Endodermal cell (in vitro differentiated cells): ENCODE data around the gene WSCD2. TPM values are rescaled to one million over a fixed set of nuclear protein-coding genes. Genes with fewer than 3 reads are reported as not detected.

ENCODE experiments used
- DNase-seq: peaks from one replicate; pipeline ENCODE4 v3.0.0-alpha.2; 2017
- H3K27ac ChIP-seq: 2 replicates; pipeline ENCODE4 v1.5.1; 2013; ENCODE audit warnings: mild to moderate bottlenecking, low read depth, low read length, moderate library complexity
- H3K27me3 ChIP-seq: 2 replicates; pipeline ENCODE4 v1.6.1; 2013; ENCODE audit warnings: mild to moderate bottlenecking, low read length, moderate library complexity; ENCODE audit not compliant: insufficient read depth, control insufficient read depth, poor library complexity, severe bottlenecking
- H3K36me3 ChIP-seq: 2 replicates; pipeline ENCODE4 v1.7.0; 2013; ENCODE audit warnings: mild to moderate bottlenecking, low read length, moderate library complexity; ENCODE audit not compliant: control insufficient read depth, insufficient read depth
- H3K4me1 ChIP-seq: one replicate; pipeline ENCODE4 v1.7.0; 2013; ENCODE audit warnings: low read length; ENCODE audit not compliant: control insufficient read depth, insufficient read depth
- H3K4me3 ChIP-seq: 2 replicates; pipeline ENCODE4 v1.5.1; 2013; ENCODE audit warnings: mild to moderate bottlenecking, low read length, moderate library complexity
- H3K9ac ChIP-seq: 2 replicates; pipeline ENCODE4 v1.6.1; 2013; ENCODE audit warnings: mild to moderate bottlenecking, low read length, moderate library complexity; ENCODE audit not compliant: poor library complexity, severe bottlenecking; ENCODE audit errors: extremely low read depth
- H3K9me3 ChIP-seq: 2 replicates; pipeline ENCODE4 v1.6.1; 2013; ENCODE audit warnings: mild to moderate bottlenecking, low read length, moderate library complexity; ENCODE audit not compliant: control insufficient read depth
- H3K27ac Mint-ChIP-seq: 2 replicates; pipeline ENCODE4 v1.8.0; 2020; ENCODE audit warnings: mixed read lengths
- H3K27me3 Mint-ChIP-seq: 2 replicates; pipeline ENCODE4 v1.8.0; 2021; ENCODE audit warnings: mild to moderate bottlenecking, mixed read lengths; ENCODE audit not compliant: insufficient read depth
- H3K36me3 Mint-ChIP-seq: 2 replicates; pipeline ENCODE4 v1.8.0; 2020; ENCODE audit warnings: low read depth, mixed read lengths
- H3K4me1 Mint-ChIP-seq: 2 replicates; pipeline ENCODE4 v1.8.0; 2020; ENCODE audit warnings: mixed read lengths
- H3K4me3 Mint-ChIP-seq: 2 replicates; pipeline ENCODE4 v1.8.0; 2020; ENCODE audit warnings: mild to moderate bottlenecking, moderate library complexity, mixed read lengths
- H3K9me3 Mint-ChIP-seq: 2 replicates; pipeline ENCODE4 v1.8.0; 2020; ENCODE audit warnings: mild to moderate bottlenecking, mixed read lengths
- WGBS, 2 experiments: methylation state at CpG; one replicate each; pipeline versions ENCODE4 v1.1.5 to v1.1.7; 2013; ENCODE audit warnings: missing lambda C conversion rate in 2 of 2, mixed read lengths in 1 of 2; ENCODE audit not compliant: insufficient coverage in 1 of 2, insufficient read length in 1 of 2; 5-methylcytosine and 5-hydroxymethylcytosine counted together
- long read RNA-seq, 4 experiments: library from polyadenylated mRNA in 2 of 4; library from RNA in 1 of 4; library from capped mRNA in 1 of 4; stranded (forward) in 3 of 4; unstranded in 1 of 4; transcript quantifications; one replicate each; pipeline ENCODE4 v2.0.0, GENCODE V29; 2020 to 2021; ENCODE audit warnings: inconsistent platforms in 1 of 4
- polyA plus RNA-seq, 2 experiments: library from polyadenylated mRNA; stranded (reverse); fragments of 50-300 nt; gene quantifications; one replicate each; pipeline ENCODE4 v1.2.3, GENCODE V29; 2013
- total RNA-seq, 2 donors: library from RNA; stranded (reverse); fragmentation: NEBNext Ultra II Directional in 1 of 2; extraction: Animal tissue kit (Norgen Biotek cat#: 25700) in 1 of 2; gene quantifications; 2 replicates in 1 of 2; 3 replicates in 1 of 2; pipeline ENCODE4 v1.2.1, GENCODE V29; 2021
- TF ChIP-seq, protein P1 (sequence below): fragments of 200-600 bp; sonication (generic); conservative IDR thresholded peaks from 2 replicates; pipeline ENCODE4 v1.5.0; 2021; ENCODE audit warnings: antibody characterized with exemption, mild to moderate bottlenecking

The WSCD2 gene
- 1 to 10 TPM in 1 of 2 donors, under 1 TPM in 1; 0.80 to 1.3 TPM for total RNA-seq
- 4.0 TPM for polyA plus RNA-seq (2013, experiment 1 of 2)
- polyA plus RNA-seq (2013, experiment 2 of 2), result 2.6 TPM
- long read RNA-seq, experiment 1, partial matches to known transcripts, result 0 of 1 reads
- long read RNA-seq, experiment 1, other reads (novel, unspliced or antisense), result 1 of 1 reads
- long read RNA-seq, experiment 2, full-length matches to known transcripts, result 1 of 2 reads
- long read RNA-seq, experiment 2, partial matches to known transcripts, result 0 of 2 reads
- long read RNA-seq, experiment 2, other reads (novel, unspliced or antisense), result 1 of 2 reads
- long read RNA-seq, experiment 3, partial matches to known transcripts, result 1 of 1 reads
- long read RNA-seq, experiment 3, other reads (novel, unspliced or antisense), result 0 of 1 reads
- long read RNA-seq, experiment 4, result 0 reads

DNA sequence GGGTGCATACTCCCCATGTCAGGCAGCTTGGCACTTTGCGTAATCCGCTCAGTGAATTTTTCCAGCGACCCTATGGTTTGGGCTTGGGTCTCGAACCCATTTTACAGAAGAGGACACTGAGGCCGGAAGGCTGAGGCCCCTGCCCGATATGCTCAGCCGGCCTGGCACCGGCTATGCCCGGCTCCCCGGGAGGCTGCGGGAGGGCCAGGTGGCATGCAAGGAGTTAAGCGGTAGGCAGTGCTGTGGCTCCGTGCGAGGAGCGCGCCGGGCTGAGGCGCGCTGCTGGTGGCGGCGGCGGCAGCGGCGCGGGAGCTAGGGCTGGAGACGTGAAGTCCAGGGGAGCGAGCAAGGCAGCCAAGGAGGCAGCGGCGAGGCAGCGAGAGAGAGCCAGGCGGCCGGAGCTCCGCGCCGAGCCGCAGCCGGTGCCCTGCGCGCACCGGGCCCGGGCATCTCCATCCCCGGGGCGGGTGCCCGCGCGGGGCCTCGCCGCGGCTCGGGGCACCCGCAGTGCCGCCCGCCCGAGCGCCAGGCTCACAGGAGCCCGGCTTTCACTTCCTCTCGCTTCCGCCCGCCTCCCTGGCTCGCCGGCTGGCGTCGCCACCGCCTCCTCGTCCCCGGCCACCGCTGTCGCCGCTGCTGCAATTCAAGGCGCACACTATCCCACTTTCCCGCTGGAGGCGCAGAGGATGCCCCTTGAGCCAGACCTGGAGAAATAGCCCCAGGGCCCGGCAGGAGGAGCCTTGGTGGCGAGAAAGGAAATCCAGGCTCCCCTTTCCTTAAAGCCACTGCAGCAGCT lies at the start of gene WSCD2:
Gene WSCD2 (plus strand): TSS at position 272 of the 796 bp plus-strand sequence. CDS start 66,545 bp downstream, outside the sequence.
- H3K4me3 ChIP-seq, result peak within 1 kb of the TSS; percentile 82
- Mint-ChIP-seq H3K4me3 (peak within 1 kb of the TSS; percentile 52), H3K4me1 (peaks cover 8% of the 10 kb centered on the region), H3K36me3 (no peaks in the 10 kb centered on the region), H3K27me3 (peaks cover 75% of the 10 kb centered on the region), H3K27ac (no peak within 1 kb of the TSS), H3K9me3 (no peaks in the 10 kb centered on the region)
- peaks cover 2% of the 10 kb centered on the region for H3K4me1 ChIP-seq
- no peaks in the 10 kb centered on the region for H3K36me3 ChIP-seq
- TF ChIP-seq, protein P1, sequence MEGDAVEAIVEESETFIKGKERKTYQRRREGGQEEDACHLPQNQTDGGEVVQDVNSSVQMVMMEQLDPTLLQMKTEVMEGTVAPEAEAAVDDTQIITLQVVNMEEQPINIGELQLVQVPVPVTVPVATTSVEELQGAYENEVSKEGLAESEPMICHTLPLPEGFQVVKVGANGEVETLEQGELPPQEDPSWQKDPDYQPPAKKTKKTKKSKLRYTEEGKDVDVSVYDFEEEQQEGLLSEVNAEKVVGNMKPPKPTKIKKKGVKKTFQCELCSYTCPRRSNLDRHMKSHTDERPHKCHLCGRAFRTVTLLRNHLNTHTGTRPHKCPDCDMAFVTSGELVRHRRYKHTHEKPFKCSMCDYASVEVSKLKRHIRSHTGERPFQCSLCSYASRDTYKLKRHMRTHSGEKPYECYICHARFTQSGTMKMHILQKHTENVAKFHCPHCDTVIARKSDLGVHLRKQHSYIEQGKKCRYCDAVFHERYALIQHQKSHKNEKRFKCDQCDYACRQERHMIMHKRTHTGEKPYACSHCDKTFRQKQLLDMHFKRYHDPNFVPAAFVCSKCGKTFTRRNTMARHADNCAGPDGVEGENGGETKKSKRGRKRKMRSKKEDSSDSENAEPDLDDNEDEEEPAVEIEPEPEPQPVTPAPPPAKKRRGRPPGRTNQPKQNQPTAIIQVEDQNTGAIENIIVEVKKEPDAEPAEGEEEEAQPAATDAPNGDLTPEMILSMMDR, result peak; percentile 84
- peaks cover 18% of the 10 kb centered on the region for H3K27me3 ChIP-seq
- no peak within 1 kb of the TSS for H3K27ac ChIP-seq
- WGBS, 2 experiments, result 1 to 4% methylated on average over 28 to 74 of the region's 74 CpGs
- peak; percentile 99 for DNase-seq
- no peaks in the 10 kb centered on the region for H3K9me3 ChIP-seq
- no peak within 1 kb of the TSS for H3K9ac ChIP-seq

DNA sequence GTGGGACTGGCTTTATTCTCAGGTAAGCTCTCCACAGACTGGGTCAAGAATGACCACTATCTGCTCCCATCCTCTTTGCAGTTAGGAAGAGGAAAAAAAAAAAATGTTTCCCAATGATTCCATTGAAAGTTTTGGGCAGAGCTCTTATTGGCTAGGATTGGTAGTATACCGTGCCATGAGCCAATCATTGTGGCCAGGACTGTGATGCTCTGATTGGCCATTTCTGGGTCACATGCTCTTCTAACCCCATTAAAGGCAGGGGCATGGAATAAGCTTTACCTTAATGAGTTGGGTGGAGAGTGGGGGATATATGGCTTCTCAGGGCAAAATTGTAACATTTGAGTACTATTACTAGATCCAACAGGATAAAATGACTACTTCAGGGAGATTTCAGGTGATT lies 49.4 kb upstream of the WSCD2 start:
- Mint-ChIP-seq H3K9me3 (peaks cover 9% of the 10 kb centered on the region), H3K27me3 (peaks cover 19% of the 10 kb centered on the region), H3K27ac (no peak overlapping the region), H3K4me3 (no peak overlapping the region), H3K36me3 (no peaks in the 10 kb centered on the region), H3K4me1 (no peaks in the 10 kb centered on the region)
- Histone ChIP-seq H3K27ac (no peak overlapping the region), H3K4me3 (no peak overlapping the region), H3K27me3 (peaks cover 5% of the 10 kb centered on the region), H3K9me3 (peaks cover 13% of the 10 kb centered on the region), H3K36me3 (no peaks in the 10 kb centered on the region), H3K4me1 (no peaks in the 10 kb centered on the region), H3K9ac (no peak overlapping the region)
- TF ChIP-seq, protein P1, result no peak
- peak; percentile 26 for DNase-seq
- WGBS, 2 experiments, result 80 to 96% methylated on average over 1 of the region's 1 CpG

DNA sequence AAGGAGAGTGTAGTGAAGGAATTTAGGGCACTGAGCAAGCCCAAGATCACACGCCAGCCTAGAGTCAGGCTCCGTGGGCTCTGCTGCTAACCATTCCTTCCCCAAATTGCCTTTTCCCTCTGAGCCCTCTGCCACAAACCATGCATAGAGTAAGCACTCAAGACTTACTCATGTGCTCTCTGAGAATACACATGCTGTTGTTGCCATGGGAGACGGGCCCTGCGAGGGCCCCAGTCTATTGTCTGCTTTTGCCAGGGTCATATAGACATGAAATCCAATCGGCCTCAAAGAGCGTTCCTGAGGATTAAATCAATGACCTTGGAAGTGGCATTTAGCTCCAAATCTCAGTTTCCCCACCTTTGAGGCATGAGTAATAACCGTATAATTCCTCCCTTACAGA lies 48.7 kb upstream of the WSCD2 start:
- Mint-ChIP-seq H3K36me3 (no peaks in the 10 kb centered on the region), H3K4me1 (no peaks in the 10 kb centered on the region), H3K27me3 (peaks cover 19% of the 10 kb centered on the region), H3K9me3 (peaks cover 11% of the 10 kb centered on the region), H3K4me3 (no peak overlapping the region), H3K27ac (no peak overlapping the region)
- WGBS, 2 experiments, result 88 to 92% methylated on average over 2 to 7 of the region's 7 CpGs
- Histone ChIP-seq H3K27me3 (peaks cover 5% of the 10 kb centered on the region), H3K27ac (no peak overlapping the region), H3K4me1 (no peaks in the 10 kb centered on the region), H3K4me3 (no peak overlapping the region), H3K9me3 (peaks cover 13% of the 10 kb centered on the region), H3K36me3 (no peaks in the 10 kb centered on the region), H3K9ac (no peak overlapping the region)
- peak; percentile 60 for DNase-seq
- TF ChIP-seq, protein P1, result no peak
